Neural progenitor cell (in vitro differentiated cells): ENCODE results near the gene GPR150. TPM values are rescaled to one million over a fixed set of nuclear protein-coding genes. Genes with fewer than 3 reads are reported as not detected.

Source experiments
- DNase-seq: peaks from one replicate; pipeline ENCODE4 v3.0.0-alpha.2; 2016; ENCODE audit warnings: low spot score
- H2AFZ ChIP-seq: fragments of 200-600 bp; sonication (generic); replicated peaks from 2 replicates; pipeline ENCODE4 v1.6.1; 2016; ENCODE audit warnings: antibody characterized with exemption
- H3F3A ChIP-seq: fragments of 200-600 bp; sonication (generic); 2 replicates; pipeline ENCODE4 v1.6.1; 2016; ENCODE audit warnings: antibody characterized with exemption, low read depth
- H3K27ac ChIP-seq: fragments of 200-600 bp; sonication (generic); 2 replicates; pipeline ENCODE4 v1.5.1; 2016; ENCODE audit warnings: mild to moderate bottlenecking
- H3K27me3 ChIP-seq: fragments of 200-600 bp; sonication (generic); 2 replicates; pipeline ENCODE4 v1.6.1; 2016; ENCODE audit warnings: mild to moderate bottlenecking, moderate library complexity
- H3K36me3 ChIP-seq: fragments of 200-600 bp; sonication (generic); 2 replicates; pipeline ENCODE4 v1.5.1; 2016
- H3K4me1 ChIP-seq: fragments of 200-600 bp; sonication (generic); 2 replicates; pipeline ENCODE4 v1.6.1; 2016; ENCODE audit warnings: mixed run types
- H3K4me2 ChIP-seq: fragments of 200-600 bp; sonication (generic); 2 replicates; pipeline ENCODE4 v1.6.1; 2016
- H3K4me3 ChIP-seq: fragments of 200-600 bp; sonication (generic); 2 replicates; pipeline ENCODE4 v1.5.1; 2016
- H3K79me2 ChIP-seq: fragments of 200-600 bp; sonication (generic); 2 replicates; pipeline ENCODE4 v1.6.1; 2016; ENCODE audit warnings: low read depth
- H3K9ac ChIP-seq: fragments of 200-600 bp; sonication (generic); 2 replicates; pipeline ENCODE4 v1.6.1; 2016
- H3K9me3 ChIP-seq: fragments of 200-600 bp; sonication (generic); 2 replicates; pipeline ENCODE4 v1.5.1; 2016; ENCODE audit warnings: low read depth
- H4K20me1 ChIP-seq: fragments of 200-600 bp; sonication (generic); 2 replicates; pipeline ENCODE4 v1.6.1; 2016; ENCODE audit warnings: low read depth
- H3K27ac Mint-ChIP-seq: 3 replicates; pipeline ENCODE4 v1.8.0; 2021; ENCODE audit warnings: mixed read lengths
- H3K27me3 Mint-ChIP-seq: 2 replicates; pipeline ENCODE4 v1.8.0; 2022; ENCODE audit warnings: low read depth, mild to moderate bottlenecking, inconsistent platforms, moderate library complexity, mixed read lengths; ENCODE audit not compliant: insufficient read depth
- H3K36me3 Mint-ChIP-seq: 3 replicates; pipeline ENCODE4 v1.8.0; 2021; ENCODE audit warnings: mixed read lengths
- H3K4me1 Mint-ChIP-seq: 3 replicates; pipeline ENCODE4 v1.8.0; 2021; ENCODE audit warnings: mixed read lengths
- H3K4me3 Mint-ChIP-seq: 3 replicates; pipeline ENCODE4 v1.8.0; 2021; ENCODE audit warnings: mild to moderate bottlenecking, moderate library complexity, mixed read lengths
- H3K9me3 Mint-ChIP-seq: 3 replicates; pipeline ENCODE4 v1.8.0; 2020; ENCODE audit warnings: mixed read lengths
- EZH2 ChIP-seq: fragments of 200-600 bp; sonication (generic); IDR thresholded peaks from 2 replicates; pipeline ENCODE4 v1.6.1; 2017; ENCODE audit warnings: antibody characterized with exemption, mild to moderate bottlenecking, moderate library complexity
- EZH2phosphoT487 ChIP-seq: fragments of 200-600 bp; sonication (generic); IDR thresholded peaks from 2 replicates; pipeline ENCODE4 v1.6.1; 2017; ENCODE audit warnings: antibody characterized with exemption
- total RNA-seq: library from RNA; depleted of rRNA; stranded (reverse); fragments of >200 nt; gene quantifications from 2 replicates; pipeline ENCODE4 v1.2.3, GENCODE V29; 2015; ENCODE audit warnings: low replicate concordance
- TF ChIP-seq, protein P1 (sequence below): fragments of 200-600 bp; sonication (generic); IDR thresholded peaks from 2 replicates; pipeline ENCODE4 v1.5.1; 2017; ENCODE audit warnings: antibody characterized with exemption, mild to moderate bottlenecking

Gene GPR150
- total RNA-seq, 1 donor from 2014 or later = not detected

DNA sequence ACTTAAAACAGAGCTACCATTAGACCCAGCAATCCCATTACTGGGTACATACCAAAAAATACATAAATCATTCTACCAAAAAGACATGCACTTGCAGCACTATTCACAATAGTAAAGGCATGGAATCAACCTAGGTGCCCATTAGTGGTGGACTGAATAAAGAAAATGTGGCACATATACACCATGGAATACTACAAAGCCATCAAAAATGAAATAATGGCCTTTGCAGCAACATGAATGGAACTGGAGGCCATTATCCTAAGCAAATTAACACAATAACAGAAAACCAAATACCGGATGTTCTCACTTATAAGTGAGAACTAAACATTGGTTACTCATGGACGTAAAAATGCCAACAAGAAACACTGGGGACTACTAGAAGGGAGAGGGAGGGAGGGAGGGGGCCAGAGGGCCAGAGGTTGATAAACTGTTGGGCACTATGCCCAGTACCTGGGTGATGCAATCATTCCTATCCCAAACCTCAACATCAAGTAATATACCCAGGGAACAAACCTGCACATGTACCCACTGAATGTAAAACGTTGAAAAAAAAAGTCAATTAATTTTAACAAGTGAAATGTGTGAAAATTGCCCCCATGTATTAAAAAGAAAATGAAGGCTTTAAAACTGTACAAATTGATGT lies 24.5 kb upstream of the GPR150 start:
- Histone ChIP-seq H3F3A (no peaks in the 10 kb centered on the region), H3K27me3 (no peaks in the 10 kb centered on the region), H2AFZ (no peak overlapping the region), H3K4me2 (no peak overlapping the region), H4K20me1 (no peaks in the 10 kb centered on the region), H3K79me2 (no peaks in the 10 kb centered on the region), H3K27ac (no peak overlapping the region), H3K9me3 (no peaks in the 10 kb centered on the region), H3K4me1 (no peaks in the 10 kb centered on the region), H3K36me3 (no peaks in the 10 kb centered on the region), H3K9ac (no peak overlapping the region), H3K4me3 (no peak overlapping the region)
- Mint-ChIP-seq H3K27ac (no peak overlapping the region), H3K36me3 (no peaks in the 10 kb centered on the region), H3K4me1 (no peaks in the 10 kb centered on the region), H3K27me3 (no peaks in the 10 kb centered on the region), H3K4me3 (no peak overlapping the region), H3K9me3 (no peaks in the 10 kb centered on the region)
- DNase-seq = no peak
- TF ChIP-seq, protein P1, sequence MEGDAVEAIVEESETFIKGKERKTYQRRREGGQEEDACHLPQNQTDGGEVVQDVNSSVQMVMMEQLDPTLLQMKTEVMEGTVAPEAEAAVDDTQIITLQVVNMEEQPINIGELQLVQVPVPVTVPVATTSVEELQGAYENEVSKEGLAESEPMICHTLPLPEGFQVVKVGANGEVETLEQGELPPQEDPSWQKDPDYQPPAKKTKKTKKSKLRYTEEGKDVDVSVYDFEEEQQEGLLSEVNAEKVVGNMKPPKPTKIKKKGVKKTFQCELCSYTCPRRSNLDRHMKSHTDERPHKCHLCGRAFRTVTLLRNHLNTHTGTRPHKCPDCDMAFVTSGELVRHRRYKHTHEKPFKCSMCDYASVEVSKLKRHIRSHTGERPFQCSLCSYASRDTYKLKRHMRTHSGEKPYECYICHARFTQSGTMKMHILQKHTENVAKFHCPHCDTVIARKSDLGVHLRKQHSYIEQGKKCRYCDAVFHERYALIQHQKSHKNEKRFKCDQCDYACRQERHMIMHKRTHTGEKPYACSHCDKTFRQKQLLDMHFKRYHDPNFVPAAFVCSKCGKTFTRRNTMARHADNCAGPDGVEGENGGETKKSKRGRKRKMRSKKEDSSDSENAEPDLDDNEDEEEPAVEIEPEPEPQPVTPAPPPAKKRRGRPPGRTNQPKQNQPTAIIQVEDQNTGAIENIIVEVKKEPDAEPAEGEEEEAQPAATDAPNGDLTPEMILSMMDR = no peak
- TF ChIP-seq EZH2phosphoT487 = no peak
- no peak for TF ChIP-seq EZH2

GRCh38 chr5:95599252-95599651 lies 20.6 kb upstream of the GPR150 start:
- DNase-seq = no peak
- TF ChIP-seq EZH2phosphoT487 = no peak
- no peak for TF ChIP-seq EZH2
- TF ChIP-seq, protein P1 = no peak
- no peaks in the 10 kb centered on the region for H3K9me3 Mint-ChIP-seq
- Histone ChIP-seq H3K4me1 (no peaks in the 10 kb centered on the region), H3K4me2 (no peak overlapping the region), H3K9ac (no peak overlapping the region), H3K27ac (no peak overlapping the region), H3F3A (no peaks in the 10 kb centered on the region), H3K4me3 (no peak overlapping the region), H3K79me2 (no peaks in the 10 kb centered on the region), H4K20me1 (no peaks in the 10 kb centered on the region), H3K9me3 (no peaks in the 10 kb centered on the region), H3K27me3 (no peaks in the 10 kb centered on the region), H2AFZ (no peak overlapping the region), H3K36me3 (no peaks in the 10 kb centered on the region)
- no peak overlapping the region for H3K4me3 Mint-ChIP-seq
- peaks cover 1% of the 10 kb centered on the region for H3K36me3 Mint-ChIP-seq
- H3K27me3 Mint-ChIP-seq = no peaks in the 10 kb centered on the region
- H3K27ac Mint-ChIP-seq = no peak overlapping the region
- H3K4me1 Mint-ChIP-seq = no peaks in the 10 kb centered on the region

DNA sequence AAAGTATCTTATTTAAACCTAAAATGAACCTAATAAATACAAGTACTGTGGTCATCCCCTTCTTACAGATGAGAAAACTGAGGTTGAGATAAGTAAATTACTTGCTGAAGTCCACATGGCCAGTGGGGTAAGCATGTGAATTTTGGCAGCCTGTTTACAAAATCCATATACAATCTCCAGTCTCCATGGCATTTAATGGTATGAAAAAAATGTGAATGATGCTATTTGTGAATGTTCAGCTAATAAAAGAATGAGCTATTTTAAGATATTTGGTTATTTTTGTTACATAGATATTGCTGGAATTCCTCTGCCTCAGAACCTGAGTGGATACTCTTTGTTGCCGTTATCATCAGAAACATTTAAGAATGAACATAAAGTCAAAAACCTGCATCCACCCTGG lies 19.3 kb upstream of the GPR150 start:
- Mint-ChIP-seq H3K4me3 (no peak overlapping the region), H3K9me3 (no peaks in the 10 kb centered on the region)
- TF ChIP-seq EZH2 (no peak), EZH2phosphoT487 (no peak)
- TF ChIP-seq, protein P1 = no peak

More for the DNA sequence above, 19.3 kb upstream of the GPR150 start:
- Mint-ChIP-seq H3K27me3 (no peaks in the 10 kb centered on the region), H3K4me1 (no peaks in the 10 kb centered on the region), H3K27ac (no peak overlapping the region), H3K36me3 (peaks cover 1% of the 10 kb centered on the region)
- Histone ChIP-seq H3K79me2 (no peaks in the 10 kb centered on the region), H3K36me3 (no peaks in the 10 kb centered on the region), H3K9ac (no peak overlapping the region), H3K9me3 (no peaks in the 10 kb centered on the region), H3F3A (no peaks in the 10 kb centered on the region), H4K20me1 (no peaks in the 10 kb centered on the region), H3K4me3 (no peak overlapping the region), H3K27me3 (no peaks in the 10 kb centered on the region), H2AFZ (no peak overlapping the region), H3K27ac (no peak overlapping the region), H3K4me2 (no peak overlapping the region), H3K4me1 (no peaks in the 10 kb centered on the region)
- no peak for DNase-seq
